Loucy (cell line): ENCODE results near the gene TEX13D.

Experiments used
- EZH2phosphoT487 ChIP-seq: fragments of 200-600 bp; IDR thresholded peaks from 2 replicates; pipeline ENCODE4 v1.6.1; 2018; ENCODE audit warnings: antibody characterized with exemption, mild to moderate bottlenecking, moderate library complexity, borderline replicate concordance
- TF ChIP-seq, protein P1 (sequence below): fragments of 200-600 bp; sonication (generic); conservative IDR thresholded peaks from 2 replicates; pipeline ENCODE4 v1.5.1; 2014; ENCODE audit warnings: mild to moderate bottlenecking, antibody characterized with exemption, low read length

DNA sequence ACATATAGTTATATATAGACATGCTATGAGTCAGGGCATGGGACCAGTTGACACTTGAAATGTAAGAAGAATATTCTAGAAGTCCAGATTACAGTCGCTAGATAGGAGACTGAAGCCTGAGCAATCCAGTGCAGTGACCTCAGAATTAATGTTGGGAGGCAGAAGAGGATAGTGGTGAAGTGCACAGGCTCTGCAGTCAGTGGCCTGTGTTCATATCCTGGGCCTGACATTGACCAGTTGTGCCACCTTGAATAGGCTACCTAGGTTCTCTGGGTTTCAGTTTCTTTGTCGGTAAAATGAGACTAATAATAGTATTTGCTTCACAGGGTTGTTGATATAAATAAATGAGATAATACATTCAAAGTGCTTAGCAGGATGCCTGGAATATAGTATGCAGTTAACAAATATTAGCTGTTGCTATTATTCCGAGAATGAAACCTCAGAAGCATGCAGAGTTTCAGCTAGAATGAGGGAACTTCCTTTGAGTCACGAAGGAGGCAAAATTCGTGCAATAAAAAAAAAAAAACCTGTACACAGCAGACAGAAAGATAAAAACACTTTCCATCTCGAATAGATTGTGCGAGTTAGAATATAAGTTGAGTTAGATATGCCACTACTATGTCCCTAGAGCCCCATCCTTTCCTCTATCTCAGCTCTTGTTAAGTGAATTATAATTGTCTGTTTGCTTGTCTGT is 9.9 kb downstream of the TEX13D start:
- TF ChIP-seq, protein P1, sequence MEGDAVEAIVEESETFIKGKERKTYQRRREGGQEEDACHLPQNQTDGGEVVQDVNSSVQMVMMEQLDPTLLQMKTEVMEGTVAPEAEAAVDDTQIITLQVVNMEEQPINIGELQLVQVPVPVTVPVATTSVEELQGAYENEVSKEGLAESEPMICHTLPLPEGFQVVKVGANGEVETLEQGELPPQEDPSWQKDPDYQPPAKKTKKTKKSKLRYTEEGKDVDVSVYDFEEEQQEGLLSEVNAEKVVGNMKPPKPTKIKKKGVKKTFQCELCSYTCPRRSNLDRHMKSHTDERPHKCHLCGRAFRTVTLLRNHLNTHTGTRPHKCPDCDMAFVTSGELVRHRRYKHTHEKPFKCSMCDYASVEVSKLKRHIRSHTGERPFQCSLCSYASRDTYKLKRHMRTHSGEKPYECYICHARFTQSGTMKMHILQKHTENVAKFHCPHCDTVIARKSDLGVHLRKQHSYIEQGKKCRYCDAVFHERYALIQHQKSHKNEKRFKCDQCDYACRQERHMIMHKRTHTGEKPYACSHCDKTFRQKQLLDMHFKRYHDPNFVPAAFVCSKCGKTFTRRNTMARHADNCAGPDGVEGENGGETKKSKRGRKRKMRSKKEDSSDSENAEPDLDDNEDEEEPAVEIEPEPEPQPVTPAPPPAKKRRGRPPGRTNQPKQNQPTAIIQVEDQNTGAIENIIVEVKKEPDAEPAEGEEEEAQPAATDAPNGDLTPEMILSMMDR: no peak
- no peak for TF ChIP-seq EZH2phosphoT487
